Measurements from ENCODE around the gene FOXP2. TPM values are rescaled to one million over a fixed set of nuclear protein-coding genes. Genes with fewer than 3 reads are reported as not detected.

Gene FOXP2
- total RNA-seq, 2 experiments from 2014 or later: not detected

DNA sequence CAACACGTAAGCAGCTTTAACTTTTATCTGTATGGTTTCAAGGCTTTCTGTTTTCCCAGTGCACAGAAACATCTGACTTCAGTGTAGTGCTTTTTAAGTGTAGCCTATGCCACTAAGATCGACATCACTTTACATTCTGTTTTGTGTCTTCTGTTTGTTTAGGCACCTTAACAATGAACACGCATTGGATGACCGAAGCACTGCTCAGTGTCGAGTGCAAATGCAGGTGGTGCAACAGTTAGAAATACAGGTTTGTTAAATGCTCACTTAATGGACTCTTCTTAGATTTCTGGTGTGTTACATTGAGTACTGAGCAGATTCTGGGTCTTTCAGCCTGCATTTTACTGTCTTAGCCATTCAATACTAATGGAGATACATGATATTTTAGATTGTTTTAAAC is 237.4 kb downstream of the FOXP2 start:
- no peaks in the 10 kb centered on the region for H3K9me3 ChIP-seq (ENCODE audit: control insufficient read depth in 1 of 2, insufficient read depth in 1 of 2, low read length in 2 of 2)
- Mint-ChIP-seq H3K36me3 (ENCODE audit: low read depth) (no peaks in the 10 kb centered on the region), H3K27ac (no peak overlapping the region), H3K9me3 (no peaks in the 10 kb centered on the region), H3K4me3 (no peak overlapping the region), H3K4me1 (ENCODE audit: low read depth) (no peaks in the 10 kb centered on the region), H3K27me3 (no peaks in the 10 kb centered on the region)
- intact Hi-C loops (cut with DNase I, micrococcal nuclease): no loop called here
- no peak overlapping the region for H3K4me3 ChIP-seq (ENCODE audit: low read length)
- H3K36me3 ChIP-seq (ENCODE audit: insufficient read depth, low read length): no peaks in the 10 kb centered on the region
- no peak for DNase-seq
- H3K4me1 ChIP-seq (ENCODE audit: insufficient read depth, low read length): no peaks in the 10 kb centered on the region
- no peak overlapping the region for H3K27ac ChIP-seq (ENCODE audit: low read depth in 1 of 2, low read length in 2 of 2)
- no peak for ATAC-seq (ENCODE audit: poor library complexity)
- H3K27me3 ChIP-seq (ENCODE audit: control insufficient read depth in 1 of 2, insufficient read depth in 2 of 2, low read length in 2 of 2): no peaks in the 10 kb centered on the region
- ChIA-PET POLR2A (no interaction called here), CTCF (no interaction called here)
- TF ChIP-seq, protein P1, sequence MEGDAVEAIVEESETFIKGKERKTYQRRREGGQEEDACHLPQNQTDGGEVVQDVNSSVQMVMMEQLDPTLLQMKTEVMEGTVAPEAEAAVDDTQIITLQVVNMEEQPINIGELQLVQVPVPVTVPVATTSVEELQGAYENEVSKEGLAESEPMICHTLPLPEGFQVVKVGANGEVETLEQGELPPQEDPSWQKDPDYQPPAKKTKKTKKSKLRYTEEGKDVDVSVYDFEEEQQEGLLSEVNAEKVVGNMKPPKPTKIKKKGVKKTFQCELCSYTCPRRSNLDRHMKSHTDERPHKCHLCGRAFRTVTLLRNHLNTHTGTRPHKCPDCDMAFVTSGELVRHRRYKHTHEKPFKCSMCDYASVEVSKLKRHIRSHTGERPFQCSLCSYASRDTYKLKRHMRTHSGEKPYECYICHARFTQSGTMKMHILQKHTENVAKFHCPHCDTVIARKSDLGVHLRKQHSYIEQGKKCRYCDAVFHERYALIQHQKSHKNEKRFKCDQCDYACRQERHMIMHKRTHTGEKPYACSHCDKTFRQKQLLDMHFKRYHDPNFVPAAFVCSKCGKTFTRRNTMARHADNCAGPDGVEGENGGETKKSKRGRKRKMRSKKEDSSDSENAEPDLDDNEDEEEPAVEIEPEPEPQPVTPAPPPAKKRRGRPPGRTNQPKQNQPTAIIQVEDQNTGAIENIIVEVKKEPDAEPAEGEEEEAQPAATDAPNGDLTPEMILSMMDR (IDR thresholded peaks at IDR 0.05): no peak

DNA sequence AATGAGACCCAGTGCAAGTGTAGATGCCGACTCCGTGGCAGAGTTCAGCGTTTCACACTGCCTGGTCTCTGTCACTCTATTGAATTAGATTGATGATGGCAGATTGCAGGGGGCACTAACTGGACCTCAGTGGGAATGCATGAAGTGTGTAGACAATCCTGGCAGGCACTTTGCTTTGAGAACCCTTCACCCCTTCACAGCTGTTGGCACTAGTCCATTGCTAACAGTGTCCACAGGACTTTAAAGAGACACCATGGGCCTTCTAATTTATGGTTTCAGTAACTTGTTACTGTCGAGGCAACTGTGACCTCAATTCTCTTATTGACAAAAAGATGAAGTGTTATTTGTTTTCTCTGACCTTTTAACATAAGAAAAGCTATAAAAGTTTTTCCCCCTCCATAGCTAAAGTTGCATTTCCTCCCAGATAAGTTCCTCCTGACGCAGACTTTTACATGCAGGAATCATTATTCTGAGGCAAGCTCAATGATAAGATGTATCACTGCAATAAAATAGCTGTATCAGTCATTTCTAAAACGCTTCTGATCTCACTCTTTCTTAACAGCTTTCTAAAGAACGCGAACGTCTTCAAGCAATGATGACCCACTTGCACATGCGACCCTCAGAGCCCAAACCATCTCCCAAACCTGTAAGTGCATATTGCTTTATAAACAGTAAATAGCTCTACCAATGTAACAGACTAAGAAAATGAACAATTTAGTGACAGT is 238.9 kb downstream of the FOXP2 start:
- TF ChIP-seq, protein P1 (IDR thresholded peaks at IDR 0.05): no peak
- no peak for DNase-seq
- Histone ChIP-seq H3K4me3 (ENCODE audit: low read length) (no peak overlapping the region), H3K9me3 (ENCODE audit: control insufficient read depth in 1 of 2, insufficient read depth in 1 of 2, low read length in 2 of 2) (no peaks in the 10 kb centered on the region), H3K4me1 (ENCODE audit: insufficient read depth, low read length) (no peaks in the 10 kb centered on the region), H3K27ac (ENCODE audit: low read depth in 1 of 2, low read length in 2 of 2) (no peak overlapping the region), H3K27me3 (ENCODE audit: control insufficient read depth in 1 of 2, insufficient read depth in 2 of 2, low read length in 2 of 2) (no peaks in the 10 kb centered on the region), H3K36me3 (ENCODE audit: insufficient read depth, low read length) (no peaks in the 10 kb centered on the region)
- Mint-ChIP-seq H3K4me1 (ENCODE audit: low read depth) (no peaks in the 10 kb centered on the region), H3K27ac (no peak overlapping the region), H3K4me3 (no peak overlapping the region), H3K36me3 (ENCODE audit: low read depth) (no peaks in the 10 kb centered on the region), H3K9me3 (no peaks in the 10 kb centered on the region), H3K27me3 (no peaks in the 10 kb centered on the region)
- intact Hi-C loops (cut with DNase I, micrococcal nuclease): no loop called here
- POLR2A ChIA-PET: interaction anchor here (0.7 to 1.1 kb wide), 2 partner anchors 47 to 58 kb away, joined by 3 read pairs; no protein-coding TSS in a partner anchor
- CTCF ChIA-PET: no interaction called here
- ATAC-seq (ENCODE audit: poor library complexity): no peak

DNA sequence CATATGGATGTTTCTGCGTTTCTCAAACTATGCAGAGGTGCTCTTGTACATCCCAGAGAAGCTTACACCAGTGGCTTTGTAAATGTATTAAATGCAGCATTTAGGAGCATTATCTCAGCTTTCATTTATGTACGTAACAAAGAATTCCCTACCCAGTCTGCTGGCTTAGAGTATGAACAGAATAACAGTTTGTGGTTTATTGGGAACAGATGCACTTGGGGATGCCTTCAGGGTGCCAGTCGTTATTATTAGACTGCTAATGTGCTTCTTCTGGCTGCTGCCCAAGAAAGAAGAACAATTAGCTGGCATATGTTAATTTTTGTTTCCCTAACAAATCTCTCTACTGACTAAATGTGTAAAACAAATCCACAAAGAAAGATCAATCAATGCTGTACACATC is 241.9 kb downstream of the FOXP2 start:
- Histone ChIP-seq H3K36me3 (ENCODE audit: insufficient read depth, low read length) (no peaks in the 10 kb centered on the region), H3K4me1 (ENCODE audit: insufficient read depth, low read length) (no peaks in the 10 kb centered on the region), H3K27ac (ENCODE audit: low read depth in 1 of 2, low read length in 2 of 2) (no peak overlapping the region), H3K27me3 (ENCODE audit: control insufficient read depth in 1 of 2, insufficient read depth in 2 of 2, low read length in 2 of 2) (no peaks in the 10 kb centered on the region), H3K4me3 (ENCODE audit: low read length) (no peak overlapping the region), H3K9me3 (ENCODE audit: control insufficient read depth in 1 of 2, insufficient read depth in 1 of 2, low read length in 2 of 2) (no peaks in the 10 kb centered on the region)
- intact Hi-C loops (cut with DNase I, micrococcal nuclease): no loop called here
- DNase-seq: no peak
- ChIA-PET CTCF (no interaction called here), POLR2A (no interaction called here)
- Mint-ChIP-seq H3K27me3 (no peaks in the 10 kb centered on the region), H3K27ac (no peak overlapping the region), H3K36me3 (ENCODE audit: low read depth) (no peaks in the 10 kb centered on the region), H3K9me3 (no peaks in the 10 kb centered on the region), H3K4me1 (ENCODE audit: low read depth) (no peaks in the 10 kb centered on the region), H3K4me3 (no peak overlapping the region)
- ATAC-seq (ENCODE audit: poor library complexity): no peak
- TF ChIP-seq, protein P1 (IDR thresholded peaks at IDR 0.05): no peak

All from CD4-positive, alpha-beta T cell (primary cell).